A549 (cell line): Measurements from ENCODE around the gene IPPK.

Experiments
- ATOH8 ChIP-seq: fragments of 250-450 bp; sonication (Bioruptor Pico); IDR thresholded peaks from 2 replicates; pipeline ENCODE4 v1.5.0; 2020; ENCODE audit warnings: low read depth, mild to moderate bottlenecking, moderate library complexity
- CTCF ChIP-seq: fragments of >200 bp; sonication (Bioruptor Twin); formaldehyde crosslinking; IDR thresholded peaks from 3 replicates; pipeline ENCODE4 v1.5.1; 2016
- GATA3 ChIP-seq: IDR thresholded peaks from 2 replicates; pipeline ENCODE4 v1.6.1; 2012; ENCODE audit warnings: borderline replicate concordance
- MAX ChIP-seq: IDR thresholded peaks from 2 replicates; pipeline ENCODE4 v1.6.1; 2012
- PBX3 ChIP-seq: IDR thresholded peaks from 2 replicates; pipeline ENCODE4 v1.6.1; 2012
- REST ChIP-seq: fragments of 200-600 bp; sonication (generic); IDR thresholded peaks from 2 replicates; pipeline ENCODE4 v1.6.1; 2016; ENCODE audit warnings: antibody characterized with exemption, mild to moderate bottlenecking, moderate library complexity
- SMC3 ChIP-seq: fragments of >200 bp; sonication (Bioruptor Twin); formaldehyde crosslinking; IDR thresholded peaks from 3 replicates; pipeline ENCODE4 v1.6.1; 2018; ENCODE audit warnings: inconsistent platforms

- TF ChIP-seq MAX = no peak
- TF ChIP-seq REST = no peak
- TF ChIP-seq CTCF = no peak
- TF ChIP-seq GATA3 = no peak
- TF ChIP-seq PBX3 = no peak
- TF ChIP-seq SMC3 = no peak
- TF ChIP-seq ATOH8 = no peak
These were observed 51.2 kb downstream of the IPPK start for GRCh38 chr9:92618633-92619225.
